ENCODE measurements around the gene NIM1K. TPM values are rescaled to one million over a fixed set of nuclear protein-coding genes. Genes with fewer than 3 reads are reported as not detected.

The NIM1K gene
- total and polyA plus RNA-seq, 2 of the 13 experiments (the other 11 are each of a cell fraction or from before 2014, with no cell fraction given): 0.04 TPM; not detected in 1

- no peaks in the 10 kb centered on the region for H3K79me2 ChIP-seq (ENCODE audit: insufficient read depth, low read length)
- no peaks in the 10 kb centered on the region; a peak in 1 of 5 replicates for H3K27me3 ChIP-seq (ENCODE audit: control insufficient read depth in 1 of 2, insufficient read depth in 2 of 2, low read length in 2 of 2)
- in situ Hi-C loops (cut with HindIII; ENCODE audit: extremely low pct_ligation_motif_present, low pct_unique_long_range_greater_than_20kb) (no loop called here), intact Hi-C loops (cut with micrococcal nuclease; ENCODE audit: unreplicated experiment) (no loop called here)
- H3K36me3 ChIP-seq (replicated peaks in 1 of 2; ENCODE audit: control insufficient read depth in 1 of 2, insufficient read depth in 2 of 2, low read length in 2 of 2): peaks cover 2 to 15% of the 10 kb centered on the region in 2 experiments
- no peak overlapping the region for H3K4me3 ChIP-seq (replicated peaks in 1 of 3; ENCODE audit: insufficient read depth in 1 of 3, low read depth in 2 of 3, low read length in 3 of 3)
- peaks cover 10% of the 10 kb centered on the region for H4K20me1 ChIP-seq (ENCODE audit: insufficient read depth, low read length)
- H3K4me1 ChIP-seq (ENCODE audit: insufficient read depth, low read length): no peaks in the 10 kb centered on the region
- no peak for DNase-seq (ENCODE audit: low spot score)
- POLR2A ChIA-PET: interaction anchor here (1.4 kb wide), 1 partner anchor 197 kb away, joined by 5 read pairs; no protein-coding TSS in a partner anchor
- CTCF ChIA-PET (ENCODE audit: low intra/inter-chr PET ratio, low total read pairs): no interaction called here
- no peaks in the 10 kb centered on the region for H3K9me3 ChIP-seq (ENCODE audit: low read length)
- no peak overlapping the region for H2AFZ ChIP-seq (ENCODE audit: low read length)
- no peak for FAIRE-seq
- ATAC-seq: peak; percentile 43
- BruUV-seq (replicated peaks): no TSS peak
- H3K4me2 ChIP-seq (ENCODE audit: low read depth, low read length): no peak overlapping the region
- no peak overlapping the region for H3K9ac ChIP-seq (ENCODE audit: insufficient read depth, low read depth, low read length)
- peak overlapping the region; percentile 16 for H3K27ac ChIP-seq (ENCODE audit: extremely low read length, insufficient read depth, low read length)
- TF ChIP-seq KAT7 (CRISPR knock-in tag; IDR thresholded peaks at IDR 0.05; ENCODE audit: borderline replicate concordance) (no peak), E2F2 (CRISPR knock-in tag; IDR thresholded peaks at IDR 0.05; ENCODE audit: borderline replicate concordance) (no peak), ZC3H13 (CRISPR knock-in tag; IDR thresholded peaks at IDR 0.05) (no peak), PAF1 (CRISPR knock-in tag; IDR thresholded peaks at IDR 0.05) (peak; percentile 34; the same call in 1 of the 2 replicates), TERF1 (CRISPR knock-in tag; IDR thresholded peaks at IDR 0.05) (no peak), NFYB (CRISPR knock-in tag; IDR thresholded peaks at IDR 0.05) (no peak), SMAD1 (CRISPR knock-in tag; IDR thresholded peaks at IDR 0.05; ENCODE audit: borderline replicate concordance, low read depth) (no peak), POLR2G (IDR thresholded peaks at IDR 0.05; ENCODE audit: low read depth, low read length) (peak; percentile 25; the same call in 1 of the 2 replicates), ATF7-NPFF (CRISPR knock-in tag; IDR thresholded peaks at IDR 0.05; ENCODE audit: low read depth) (no peak), PHF5A (CRISPR knock-in tag; IDR thresholded peaks at IDR 0.05; ENCODE audit: low read depth, unreplicated experiment) (no peak), ZNF598 (CRISPR knock-in tag; IDR thresholded peaks at IDR 0.05; ENCODE audit: borderline replicate concordance) (no peak), ZFP36L2 (CRISPR knock-in tag; IDR thresholded peaks at IDR 0.05) (no peak), SP2 (CRISPR knock-in tag; IDR thresholded peaks at IDR 0.05) (no peak), ZNF512 (CRISPR knock-in tag; IDR thresholded peaks at IDR 0.05) (no peak), ZBTB33 (CRISPR knock-in tag; IDR thresholded peaks at IDR 0.05) (no peak), WIZ (CRISPR knock-in tag; IDR thresholded peaks at IDR 0.05) (no peak), BRD4 (CRISPR knock-in tag; IDR thresholded peaks at IDR 0.05) (no peak), ZNF768 (CRISPR knock-in tag; IDR thresholded peaks at IDR 0.05) (no peak), NCOA5 (CRISPR knock-in tag; IDR thresholded peaks at IDR 0.05) (peak; percentile 82; the same call in 1 of the 2 replicates)
Observed at GRCh38 chr5:43286623-43287022, 94.6 kb downstream of the NIM1K start.
